Activated naive CD8-positive, alpha-beta T cell treated with anti-CD3 and anti-CD28 coated beads, Interleukin-2, amount 50 U/mL, for 16 hours (primary cell): ENCODE data around the gene RPL10.

Experiments used
- DNase-seq: peaks from one replicate; pipeline ENCODE4 v3.0.0-alpha.2; 2020; ENCODE audit warnings: low read depth, low spot score

The RPL10 gene

DNA sequence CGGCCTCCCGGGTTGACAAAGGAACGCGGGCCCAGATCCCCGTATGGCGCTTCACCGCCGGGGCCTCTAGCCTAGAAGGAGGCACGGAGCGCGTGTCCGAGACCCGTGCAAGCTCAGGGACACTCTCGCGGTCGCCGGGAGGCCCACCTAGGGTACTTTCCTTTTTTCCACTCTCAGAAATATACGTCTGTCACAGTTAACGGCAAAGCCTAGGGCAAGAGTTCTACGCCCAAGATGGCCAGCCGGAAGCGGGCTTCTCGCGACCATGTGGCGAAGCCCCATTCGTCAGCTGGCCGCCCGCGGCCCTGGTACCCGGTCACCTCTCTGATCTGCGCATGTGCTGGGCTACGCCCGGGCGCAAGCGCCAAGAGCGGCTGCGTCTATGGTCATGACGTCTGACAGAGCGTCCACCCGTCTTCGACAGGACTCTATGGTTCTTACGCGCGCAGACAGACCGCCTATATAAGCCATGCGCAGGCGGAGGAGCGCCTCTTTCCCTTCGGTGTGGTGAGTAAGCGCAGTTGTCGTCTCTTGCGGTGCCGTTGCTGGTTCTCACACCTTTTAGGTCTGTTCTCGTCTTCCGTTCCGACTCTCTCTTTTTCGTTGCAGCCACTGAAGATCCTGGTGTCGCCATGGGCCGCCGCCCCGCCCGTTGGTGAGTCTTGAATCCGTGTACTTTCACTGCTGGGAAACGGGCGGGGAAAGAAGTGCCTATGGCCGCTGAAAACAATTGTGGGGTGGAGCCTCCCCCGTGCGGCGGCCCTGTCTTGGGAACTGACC lies at the start of gene RPL10:
RPL10 (plus strand) TSS at position 490 of the 780 bp plus-strand sequence; CDS start at position 633, 143 bp downstream.
- DNase-seq: peak; percentile 67

- no peak for DNase-seq
Observed at GRCh38 chrX:154348646-154349358, 49.4 kb upstream of the RPL10 start.

- no peak for DNase-seq
Observed at GRCh38 chrX:154349359-154349935, 48.7 kb upstream of the RPL10 start.

DNA sequence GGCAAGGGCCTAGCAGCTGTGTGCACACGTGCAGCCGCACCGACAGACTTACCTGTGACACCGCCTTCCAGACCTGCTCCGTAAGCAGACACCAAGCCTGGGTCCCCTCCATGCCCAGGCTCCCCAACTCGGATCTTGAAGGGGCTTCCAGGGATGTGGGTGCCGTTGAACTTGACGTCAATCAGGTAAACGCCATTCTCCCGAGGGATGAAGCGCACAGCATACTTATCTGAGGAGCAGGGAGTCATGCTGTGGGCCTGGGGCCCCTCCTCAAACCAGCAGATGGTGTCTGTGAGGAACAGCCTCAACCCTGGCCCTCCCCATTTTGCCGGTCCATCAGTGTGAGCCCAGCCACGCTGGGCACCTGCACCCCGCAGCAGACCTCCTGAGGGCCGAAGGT lies 48.2 kb upstream of the RPL10 start:
- DNase-seq: no peak

- no peak for DNase-seq
Observed at GRCh38 chrX:154350429-154351182, 47.6 kb upstream of the RPL10 start.

DNA sequence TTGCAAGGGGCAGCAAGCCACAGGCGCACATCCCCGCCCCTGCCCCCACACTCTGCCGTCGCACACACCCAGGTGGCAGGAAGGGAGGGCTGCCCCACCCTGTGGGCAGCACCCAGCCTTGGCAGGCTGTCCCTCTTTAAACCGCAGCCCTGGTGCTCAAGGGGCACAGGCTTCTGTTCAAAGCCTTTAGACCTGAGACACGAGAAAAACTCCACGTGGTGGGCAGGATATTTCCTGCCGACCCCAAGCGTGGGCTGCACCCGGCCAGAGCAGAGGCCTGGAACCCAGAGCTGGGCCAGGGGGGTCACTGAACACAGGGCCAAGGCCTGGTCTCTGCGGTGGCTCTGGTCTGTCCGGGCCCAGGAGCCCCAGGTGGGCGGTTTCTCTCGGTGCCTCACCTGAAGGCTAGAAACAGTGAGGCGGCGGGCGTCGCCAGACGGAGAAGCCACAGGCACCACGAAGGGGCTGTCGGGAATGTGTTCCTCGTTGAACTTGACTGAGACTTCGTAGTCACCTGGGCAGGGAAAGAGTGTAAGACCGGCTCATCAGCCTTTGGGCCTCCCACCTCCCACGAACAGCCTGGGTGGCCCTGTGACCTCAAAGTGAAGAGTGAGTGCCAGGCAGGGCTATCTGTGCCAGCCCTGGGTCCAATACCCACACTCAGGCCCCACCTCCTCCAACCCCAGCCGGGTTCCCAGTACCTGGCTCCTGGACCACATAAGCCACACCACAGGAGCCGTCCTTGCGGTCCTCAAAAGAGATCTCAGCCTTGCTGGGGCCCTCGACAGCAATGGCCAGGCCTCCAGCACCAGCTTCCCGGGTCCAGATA lies 46.8 kb upstream of the RPL10 start:
- DNase-seq: no peak

- DNase-seq: no peak
Observed at GRCh38 chrX:154352012-154352401, 46.2 kb upstream of the RPL10 start.

DNA sequence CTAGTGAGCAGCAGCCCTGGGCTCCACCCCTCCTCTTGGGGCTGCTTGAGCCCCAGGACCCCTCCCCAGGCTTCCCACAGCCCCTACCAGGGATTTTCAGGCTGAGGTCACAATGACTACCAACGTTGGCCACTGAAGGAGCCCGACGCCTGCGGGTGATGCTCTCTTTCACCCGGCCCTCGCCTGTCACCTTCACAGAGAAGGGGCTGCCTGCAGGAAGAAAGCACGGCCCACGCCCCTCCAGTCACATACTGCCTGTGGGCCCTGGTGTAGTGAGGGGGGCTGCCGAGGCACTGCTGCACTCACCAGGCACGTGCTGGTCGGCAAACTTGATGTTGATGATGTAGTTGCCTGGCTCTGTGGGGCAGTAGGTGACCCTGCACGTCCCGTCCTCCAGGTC lies 45.7 kb upstream of the RPL10 start:
- no peak for DNase-seq

DNA sequence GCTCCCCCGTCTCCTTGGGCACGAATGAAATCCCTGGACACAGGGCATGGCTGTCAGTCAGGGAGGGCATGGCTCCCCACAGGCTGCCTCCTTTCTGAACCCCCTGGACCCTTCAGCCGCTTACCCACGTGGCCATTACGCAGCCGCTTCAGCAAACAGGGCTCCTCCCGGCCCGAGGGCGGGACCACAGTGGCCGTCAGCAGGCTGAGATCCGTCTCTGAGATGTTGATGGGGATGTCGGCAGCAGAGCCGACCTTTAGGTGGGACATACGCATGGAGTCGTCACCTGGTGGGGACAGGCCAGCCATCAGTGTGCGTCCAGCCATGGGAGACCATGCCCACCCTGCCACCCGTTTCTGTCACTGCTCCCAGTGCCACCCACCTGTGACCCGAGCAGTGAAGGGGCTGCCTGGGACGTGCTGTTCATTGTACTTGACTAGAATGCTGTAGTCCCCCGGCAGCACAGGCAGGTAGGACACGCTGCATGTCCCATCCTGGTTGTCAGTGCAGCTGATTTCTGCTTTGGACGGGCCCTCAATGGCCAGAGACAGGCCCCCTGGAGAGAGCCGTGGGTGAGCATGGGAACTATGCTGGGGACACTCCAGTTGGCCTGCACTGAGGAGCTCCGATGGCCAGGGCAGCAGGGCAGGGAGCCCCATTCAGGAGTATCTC lies 44.9 kb upstream of the RPL10 start:
- DNase-seq: no peak

DNA sequence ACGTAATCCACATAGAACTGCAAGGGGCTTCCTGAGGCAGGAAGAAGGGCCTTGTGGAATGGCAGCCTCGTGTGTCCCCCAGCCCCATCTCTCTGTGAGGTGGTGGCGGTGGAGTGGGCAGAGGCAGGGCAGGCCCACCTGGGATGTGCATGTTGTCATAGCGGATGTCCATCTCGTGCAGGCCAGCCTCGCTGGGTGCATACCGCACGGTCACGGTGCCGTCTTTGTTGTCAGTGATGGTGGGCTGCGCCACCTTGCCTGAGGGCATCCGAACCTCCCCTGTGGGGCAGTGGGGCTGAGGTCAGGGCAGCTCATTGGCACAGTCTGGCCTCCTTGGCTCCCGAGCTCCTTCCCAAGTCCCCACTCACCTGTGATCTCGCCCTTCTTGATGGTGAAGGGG lies 44.2 kb upstream of the RPL10 start:
- DNase-seq: no peak

DNA sequence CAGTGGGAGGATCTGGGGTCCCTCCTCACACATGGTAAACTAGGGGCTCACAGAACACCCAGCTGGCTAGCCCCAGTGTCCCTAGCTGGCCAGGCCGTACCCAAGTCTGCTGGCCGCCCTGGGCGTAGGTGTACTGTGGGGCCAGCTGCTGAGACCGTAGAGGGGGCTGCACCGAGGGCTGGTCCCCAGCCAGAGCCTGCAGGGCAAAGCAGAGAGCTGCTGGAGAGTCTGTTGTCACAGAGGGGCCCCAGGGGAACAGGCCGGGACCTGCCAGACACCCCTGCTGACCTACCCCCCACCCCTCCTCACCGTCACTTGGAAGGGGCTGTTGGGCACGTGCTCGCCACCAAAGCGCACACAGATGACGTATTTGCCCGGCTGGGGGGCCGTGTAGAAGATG lies 43.7 kb upstream of the RPL10 start:
- no peak for DNase-seq

- no peak for DNase-seq
Observed at GRCh38 chrX:154355094-154355775, 42.9 kb upstream of the RPL10 start.

- no peak for DNase-seq
Observed at GRCh38 chrX:154355776-154356140, 42.4 kb upstream of the RPL10 start.

GRCh38 chrX:154356596-154356995 lies 41.6 kb upstream of the RPL10 start:
- DNase-seq: no peak

- DNase-seq: no peak
Observed at GRCh38 chrX:154357205-154357604, 41.0 kb upstream of the RPL10 start.

DNA sequence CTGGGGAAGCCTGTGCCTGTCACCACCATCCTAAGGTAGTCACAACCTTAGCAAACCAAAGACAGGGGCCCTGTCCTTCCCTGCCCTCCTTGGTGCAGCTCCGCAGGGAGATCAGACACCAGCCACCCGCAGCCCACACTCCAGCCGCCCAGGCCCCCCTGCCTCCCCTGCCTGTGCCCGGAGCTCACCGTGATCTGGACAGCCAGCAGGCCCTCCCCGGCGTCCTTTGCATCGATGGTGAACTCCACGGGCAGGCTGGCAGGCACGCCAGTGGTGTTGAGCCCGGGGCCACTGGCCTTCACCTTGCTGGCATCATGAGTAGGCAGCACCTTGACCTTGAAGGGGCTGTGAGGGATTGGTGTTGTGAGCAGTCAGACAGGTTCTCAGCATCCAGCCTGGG lies 40.2 kb upstream of the RPL10 start:
- DNase-seq: no peak

- DNase-seq: no peak
Observed at GRCh38 chrX:154358829-154359228, 39.3 kb upstream of the RPL10 start.

DNA sequence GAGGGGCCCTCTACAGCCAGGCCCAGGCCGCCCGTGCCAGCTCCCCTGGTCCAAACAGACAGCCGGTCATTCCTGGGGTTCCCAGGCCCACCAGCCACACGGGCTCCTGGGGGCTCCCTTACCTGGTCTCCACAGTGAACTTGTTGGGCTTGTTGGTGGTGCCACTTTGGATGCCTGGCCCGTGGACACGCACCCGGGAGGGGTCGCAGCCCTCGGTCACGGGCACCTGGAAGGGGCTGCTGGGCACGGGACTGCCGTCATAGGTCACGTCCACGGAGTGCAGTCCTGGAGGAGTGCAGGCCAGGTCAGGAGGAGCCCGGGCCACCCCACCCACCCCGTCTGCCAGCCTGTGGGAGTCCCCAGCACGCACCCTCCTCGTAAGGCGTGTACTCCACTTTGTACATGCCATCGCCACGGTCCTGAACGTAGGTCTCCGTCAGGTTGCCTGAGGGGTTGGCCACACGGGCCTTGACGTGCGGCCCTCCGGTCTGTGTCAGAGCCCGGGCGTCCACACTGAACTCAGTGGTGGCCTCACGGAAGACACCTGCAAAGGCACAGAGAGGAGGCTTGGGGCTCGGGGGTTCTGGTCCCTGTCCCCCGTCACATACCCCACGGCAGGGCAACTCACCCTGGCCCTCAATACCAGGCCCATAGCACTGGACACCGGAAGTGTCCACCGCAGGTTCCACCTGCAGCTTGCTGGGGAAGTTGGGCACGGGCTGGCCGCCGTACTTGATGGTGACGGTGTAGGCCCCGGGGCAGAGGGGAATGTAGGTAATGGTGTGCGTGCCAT lies 38.6 kb upstream of the RPL10 start:
- no peak for DNase-seq

DNA sequence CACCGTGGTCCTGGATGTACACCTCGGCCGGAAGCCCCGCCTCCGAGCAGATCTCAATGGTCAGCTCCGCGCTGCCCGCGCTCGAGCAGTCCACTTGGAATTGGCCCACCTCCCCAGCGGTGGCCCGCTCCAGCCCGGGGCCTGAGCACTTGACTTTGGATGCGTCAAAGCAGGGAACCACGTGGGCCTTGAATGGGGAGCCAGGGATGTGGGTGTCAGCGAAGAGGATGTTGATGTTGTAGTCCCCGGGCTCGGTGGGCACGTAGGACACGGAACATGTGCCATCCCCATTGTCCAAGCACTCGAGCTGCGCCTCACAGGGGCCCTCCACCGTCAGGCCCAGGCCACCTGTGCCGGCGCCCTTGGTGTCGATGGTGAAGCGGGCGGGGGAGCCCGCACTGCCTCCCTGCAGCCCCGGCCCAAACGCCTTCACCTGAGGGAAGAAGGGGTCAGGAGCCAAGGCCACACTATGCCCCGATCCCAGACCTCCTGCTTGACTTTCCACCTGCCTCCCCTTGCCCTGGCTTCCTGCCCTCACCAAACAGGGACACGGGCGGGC lies 37.9 kb upstream of the RPL10 start:
- DNase-seq: no peak
